ENCODE data around the gene MYO1H. TPM values are rescaled to one million over a fixed set of nuclear protein-coding genes. Genes with fewer than 3 reads are reported as not detected.

The MYO1H gene
- total RNA-seq, 1 donor from 2014 or later: 0.72 TPM

DNA sequence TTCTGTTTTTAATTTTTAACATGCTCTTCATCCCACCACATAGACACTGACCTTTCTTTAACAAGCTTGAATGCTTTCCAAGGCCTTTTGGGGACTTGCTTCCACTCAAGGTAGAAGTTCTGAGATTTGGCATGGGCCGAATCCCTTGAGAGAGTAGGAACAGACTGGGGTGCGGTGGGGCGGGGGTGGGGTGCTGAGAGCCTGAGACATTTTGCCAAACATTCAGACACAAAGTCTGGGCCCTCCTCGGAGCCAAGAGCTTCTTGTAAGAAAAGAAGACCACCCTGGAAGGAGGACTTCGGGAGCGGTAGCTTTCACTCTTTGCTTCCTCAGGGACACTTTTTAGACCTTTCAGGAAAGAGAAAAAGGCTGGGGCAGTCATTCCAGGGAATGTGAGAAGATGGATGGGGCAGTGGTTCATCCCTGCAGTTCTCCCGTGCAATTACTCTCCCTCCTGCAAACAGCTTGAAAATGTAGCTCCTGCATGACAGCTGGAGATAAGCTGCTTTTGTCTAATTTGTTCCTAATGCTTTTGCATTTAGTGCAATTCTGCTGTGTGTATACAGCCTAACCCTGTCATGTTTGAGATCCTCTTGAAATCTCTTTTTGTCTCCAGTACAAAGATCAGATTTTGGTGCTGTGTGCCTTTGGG lies 16.3 kb upstream of the MYO1H start:
- H3K9me3 Mint-ChIP-seq: no peaks in the 10 kb centered on the region
- no peaks in the 10 kb centered on the region for H3K36me3 Mint-ChIP-seq
- no peak for DNase-seq (ENCODE audit: extremely low spot score, unreplicated experiment)
- TF ChIP-seq, protein P1, sequence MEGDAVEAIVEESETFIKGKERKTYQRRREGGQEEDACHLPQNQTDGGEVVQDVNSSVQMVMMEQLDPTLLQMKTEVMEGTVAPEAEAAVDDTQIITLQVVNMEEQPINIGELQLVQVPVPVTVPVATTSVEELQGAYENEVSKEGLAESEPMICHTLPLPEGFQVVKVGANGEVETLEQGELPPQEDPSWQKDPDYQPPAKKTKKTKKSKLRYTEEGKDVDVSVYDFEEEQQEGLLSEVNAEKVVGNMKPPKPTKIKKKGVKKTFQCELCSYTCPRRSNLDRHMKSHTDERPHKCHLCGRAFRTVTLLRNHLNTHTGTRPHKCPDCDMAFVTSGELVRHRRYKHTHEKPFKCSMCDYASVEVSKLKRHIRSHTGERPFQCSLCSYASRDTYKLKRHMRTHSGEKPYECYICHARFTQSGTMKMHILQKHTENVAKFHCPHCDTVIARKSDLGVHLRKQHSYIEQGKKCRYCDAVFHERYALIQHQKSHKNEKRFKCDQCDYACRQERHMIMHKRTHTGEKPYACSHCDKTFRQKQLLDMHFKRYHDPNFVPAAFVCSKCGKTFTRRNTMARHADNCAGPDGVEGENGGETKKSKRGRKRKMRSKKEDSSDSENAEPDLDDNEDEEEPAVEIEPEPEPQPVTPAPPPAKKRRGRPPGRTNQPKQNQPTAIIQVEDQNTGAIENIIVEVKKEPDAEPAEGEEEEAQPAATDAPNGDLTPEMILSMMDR (conservative IDR thresholded peaks at IDR 0.05): no peak
- peak overlapping the region; percentile 11 for H3K4me3 Mint-ChIP-seq
- no peak overlapping the region for H3K27ac Mint-ChIP-seq
- peaks cover 21% of the 10 kb centered on the region for H3K4me1 Mint-ChIP-seq (ENCODE audit: unreplicated experiment)
- H3K27me3 Mint-ChIP-seq: peaks cover 9% of the 10 kb centered on the region

GRCh38 chr12:109334887-109335286 lies 12.8 kb upstream of the MYO1H start:
- H3K36me3 Mint-ChIP-seq: no peaks in the 10 kb centered on the region
- H3K4me3 Mint-ChIP-seq: no peak overlapping the region
- peaks cover 13% of the 10 kb centered on the region for H3K27me3 Mint-ChIP-seq
- no peaks in the 10 kb centered on the region for H3K9me3 Mint-ChIP-seq
- TF ChIP-seq, protein P1 (conservative IDR thresholded peaks at IDR 0.05): no peak
- no peak for DNase-seq (ENCODE audit: extremely low spot score, unreplicated experiment)
- peaks cover 18% of the 10 kb centered on the region for H3K4me1 Mint-ChIP-seq (ENCODE audit: unreplicated experiment)
- no peak overlapping the region for H3K27ac Mint-ChIP-seq

GRCh38 chr12:109336593-109336992 lies 11.1 kb upstream of the MYO1H start:
- no peak overlapping the region for H3K4me3 Mint-ChIP-seq
- H3K36me3 Mint-ChIP-seq: no peaks in the 10 kb centered on the region
- no peak for DNase-seq (ENCODE audit: extremely low spot score, unreplicated experiment)
- no peaks in the 10 kb centered on the region for H3K9me3 Mint-ChIP-seq
- H3K27ac Mint-ChIP-seq: no peak overlapping the region
- TF ChIP-seq, protein P1 (conservative IDR thresholded peaks at IDR 0.05): no peak
- peaks cover 5% of the 10 kb centered on the region for H3K4me1 Mint-ChIP-seq (ENCODE audit: unreplicated experiment)
- peaks cover 11% of the 10 kb centered on the region for H3K27me3 Mint-ChIP-seq

DNA sequence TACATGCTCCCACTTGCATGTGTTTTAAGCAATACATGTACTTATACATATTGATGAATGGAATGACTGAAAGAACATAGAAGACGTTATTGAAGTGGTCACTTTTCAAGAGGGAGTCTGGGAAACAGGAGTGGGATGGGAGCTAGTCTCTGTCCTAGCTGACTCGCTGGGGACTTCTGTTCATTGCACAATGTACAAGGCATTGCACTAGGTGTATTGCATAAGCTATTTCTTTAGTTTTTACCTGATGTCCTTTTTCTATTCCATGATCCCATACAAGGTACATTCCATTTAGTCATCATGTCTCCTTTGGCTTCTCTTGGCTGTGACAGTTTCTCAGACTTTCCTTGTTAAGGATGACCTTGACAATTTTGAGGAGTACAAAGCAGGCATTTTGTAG lies 4.0 kb upstream of the MYO1H start:
- Mint-ChIP-seq H3K27ac (no peak overlapping the region), H3K36me3 (no peaks in the 10 kb centered on the region), H3K9me3 (no peaks in the 10 kb centered on the region), H3K4me3 (no peak overlapping the region), H3K4me1 (ENCODE audit: unreplicated experiment) (peaks cover 5% of the 10 kb centered on the region), H3K27me3 (peaks cover 15% of the 10 kb centered on the region)
- no peak for DNase-seq (ENCODE audit: extremely low spot score, unreplicated experiment)
- TF ChIP-seq, protein P1 (conservative IDR thresholded peaks at IDR 0.05): no peak

DNA sequence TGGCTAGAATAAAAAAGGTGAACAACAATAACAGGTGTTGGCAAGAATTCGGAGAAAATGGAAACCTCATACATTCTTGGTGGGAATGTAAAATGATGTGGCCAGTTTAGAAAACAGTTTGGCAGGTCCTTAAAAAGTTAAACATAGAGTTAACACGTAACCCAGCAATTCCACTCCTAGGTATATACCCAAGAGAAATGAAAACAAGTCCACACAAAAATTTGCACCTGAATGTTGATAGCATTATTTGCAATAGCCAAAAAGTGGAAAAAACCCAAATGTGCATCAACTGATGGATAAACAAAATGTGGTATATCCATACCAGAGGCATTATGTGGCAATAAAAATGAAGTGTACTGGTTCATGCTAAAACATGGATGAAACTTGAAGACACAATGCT lies 2.3 kb upstream of the MYO1H start:
- Mint-ChIP-seq H3K9me3 (no peaks in the 10 kb centered on the region), H3K27me3 (peaks cover 13% of the 10 kb centered on the region), H3K36me3 (no peaks in the 10 kb centered on the region), H3K27ac (no peak overlapping the region), H3K4me1 (ENCODE audit: unreplicated experiment) (peaks cover 5% of the 10 kb centered on the region), H3K4me3 (no peak overlapping the region)
- no peak for DNase-seq (ENCODE audit: extremely low spot score, unreplicated experiment)
- TF ChIP-seq, protein P1 (conservative IDR thresholded peaks at IDR 0.05): no peak

Measured in type B pancreatic cell (in vitro differentiated cells).